B cell (primary cell): Measurements from ENCODE around the gene COA5.

ENCODE experiments used
- EZH2 ChIP-seq: IDR thresholded peaks from 2 replicates; pipeline ENCODE4 v1.6.1; 2012; ENCODE audit warnings: borderline replicate concordance, low read depth, mild to moderate bottlenecking, moderate library complexity, low read length; ENCODE audit not compliant: insufficient read depth, poor library complexity, severe bottlenecking
- TF ChIP-seq, protein P1 (sequence below): fragments of 200-600 bp; IDR thresholded peaks from one replicate; pipeline ENCODE4 v1.8.0; 2022; ENCODE audit warnings: antibody characterized with exemption, mild to moderate bottlenecking

DNA sequence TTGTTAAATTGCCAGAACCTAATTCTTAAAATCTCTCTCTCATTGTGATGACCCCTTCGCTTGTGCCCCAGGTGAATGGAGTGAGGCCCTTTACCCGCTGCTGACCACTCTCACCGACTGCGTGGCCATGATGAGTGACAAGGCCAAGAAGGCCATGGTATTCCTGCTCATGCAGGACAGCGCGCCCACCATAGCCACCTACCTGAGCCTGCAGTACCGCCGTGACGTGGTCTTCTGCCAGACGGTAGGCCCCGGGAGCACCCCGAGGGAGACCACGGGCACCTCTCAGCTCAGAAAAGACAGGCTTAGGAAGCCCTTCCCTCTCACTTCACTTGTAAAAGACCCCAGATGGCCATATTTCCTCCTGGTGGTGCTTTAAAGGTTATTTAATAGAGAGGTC lies 44.9 kb downstream of the COA5 start:
- TF ChIP-seq, protein P1, sequence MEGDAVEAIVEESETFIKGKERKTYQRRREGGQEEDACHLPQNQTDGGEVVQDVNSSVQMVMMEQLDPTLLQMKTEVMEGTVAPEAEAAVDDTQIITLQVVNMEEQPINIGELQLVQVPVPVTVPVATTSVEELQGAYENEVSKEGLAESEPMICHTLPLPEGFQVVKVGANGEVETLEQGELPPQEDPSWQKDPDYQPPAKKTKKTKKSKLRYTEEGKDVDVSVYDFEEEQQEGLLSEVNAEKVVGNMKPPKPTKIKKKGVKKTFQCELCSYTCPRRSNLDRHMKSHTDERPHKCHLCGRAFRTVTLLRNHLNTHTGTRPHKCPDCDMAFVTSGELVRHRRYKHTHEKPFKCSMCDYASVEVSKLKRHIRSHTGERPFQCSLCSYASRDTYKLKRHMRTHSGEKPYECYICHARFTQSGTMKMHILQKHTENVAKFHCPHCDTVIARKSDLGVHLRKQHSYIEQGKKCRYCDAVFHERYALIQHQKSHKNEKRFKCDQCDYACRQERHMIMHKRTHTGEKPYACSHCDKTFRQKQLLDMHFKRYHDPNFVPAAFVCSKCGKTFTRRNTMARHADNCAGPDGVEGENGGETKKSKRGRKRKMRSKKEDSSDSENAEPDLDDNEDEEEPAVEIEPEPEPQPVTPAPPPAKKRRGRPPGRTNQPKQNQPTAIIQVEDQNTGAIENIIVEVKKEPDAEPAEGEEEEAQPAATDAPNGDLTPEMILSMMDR = no peak
- TF ChIP-seq EZH2 = no peak
